Calu3 (cell line): ENCODE data around the gene PRKN. TPM values are rescaled to one million over a fixed set of nuclear protein-coding genes. Genes with fewer than 3 reads are reported as not detected.

Experiments
- BruUV-seq: library from RNA; stranded (reverse); fragments of 400-500 nt; replicated peaks from 2 replicates; lab custom pipeline; 2021; lab: Mats Ljungman, UMichigan
- CTCF ChIA-PET: fragments of 300-600 bp; sonication (Branson Sonifier 250); formaldehyde crosslinking; loops from one replicate; lab custom pipeline; 2022; ENCODE audit warnings: antibody characterized with exemption; lab: Charles Lee
- DNase-seq: peaks from one replicate; pipeline ENCODE4 v3.0.0; 2022
- H3K27ac Mint-ChIP-seq: one replicate; pipeline ENCODE4 v1.8.0; 2022; ENCODE audit warnings: mixed read lengths; ENCODE audit not compliant: unreplicated experiment
- H3K27me3 Mint-ChIP-seq: one replicate; pipeline ENCODE4 v1.8.0; 2022; ENCODE audit warnings: mixed read lengths; ENCODE audit not compliant: unreplicated experiment
- H3K36me3 Mint-ChIP-seq: one replicate; pipeline ENCODE4 v1.8.0; 2022; ENCODE audit warnings: mild to moderate bottlenecking, moderate library complexity, mixed read lengths; ENCODE audit not compliant: insufficient read depth, unreplicated experiment
- H3K4me1 Mint-ChIP-seq: one replicate; pipeline ENCODE4 v1.8.0; 2022; ENCODE audit warnings: mild to moderate bottlenecking, low read depth, mixed read lengths; ENCODE audit not compliant: unreplicated experiment
- H3K4me3 Mint-ChIP-seq: one replicate; pipeline ENCODE4 v1.8.0; 2022; ENCODE audit warnings: mild to moderate bottlenecking, low read depth, moderate library complexity, mixed read lengths; ENCODE audit not compliant: unreplicated experiment
- H3K9me3 Mint-ChIP-seq: one replicate; pipeline ENCODE4 v1.8.0; 2022; ENCODE audit warnings: low read depth, mixed read lengths; ENCODE audit not compliant: unreplicated experiment
- intact Hi-C: fragments of 100-400 bp; cut with micrococcal nuclease; formaldehyde crosslinking; loops from one replicate; pipeline ENCODE4 v1.10.0; 2022; ENCODE audit not compliant: unreplicated experiment
- total RNA-seq: library from RNA; stranded (reverse); gene quantifications from 2 replicates; pipeline ENCODE4 v1.2.3, GENCODE V29; 2022
- TF ChIP-seq, protein P1 (sequence below): fragments of 200-600 bp; IDR thresholded peaks from one replicate; pipeline ENCODE4 v1.8.0; 2022; ENCODE audit warnings: antibody characterized with exemption; ENCODE audit not compliant: unreplicated experiment

Gene PRKN
- total RNA-seq, 1 experiment from 2014 or later: 3.8 TPM

- H3K27ac Mint-ChIP-seq: no peak overlapping the region
- H3K4me1 Mint-ChIP-seq: no peaks in the 10 kb centered on the region
- no TSS peak for BruUV-seq
- TF ChIP-seq, protein P1, sequence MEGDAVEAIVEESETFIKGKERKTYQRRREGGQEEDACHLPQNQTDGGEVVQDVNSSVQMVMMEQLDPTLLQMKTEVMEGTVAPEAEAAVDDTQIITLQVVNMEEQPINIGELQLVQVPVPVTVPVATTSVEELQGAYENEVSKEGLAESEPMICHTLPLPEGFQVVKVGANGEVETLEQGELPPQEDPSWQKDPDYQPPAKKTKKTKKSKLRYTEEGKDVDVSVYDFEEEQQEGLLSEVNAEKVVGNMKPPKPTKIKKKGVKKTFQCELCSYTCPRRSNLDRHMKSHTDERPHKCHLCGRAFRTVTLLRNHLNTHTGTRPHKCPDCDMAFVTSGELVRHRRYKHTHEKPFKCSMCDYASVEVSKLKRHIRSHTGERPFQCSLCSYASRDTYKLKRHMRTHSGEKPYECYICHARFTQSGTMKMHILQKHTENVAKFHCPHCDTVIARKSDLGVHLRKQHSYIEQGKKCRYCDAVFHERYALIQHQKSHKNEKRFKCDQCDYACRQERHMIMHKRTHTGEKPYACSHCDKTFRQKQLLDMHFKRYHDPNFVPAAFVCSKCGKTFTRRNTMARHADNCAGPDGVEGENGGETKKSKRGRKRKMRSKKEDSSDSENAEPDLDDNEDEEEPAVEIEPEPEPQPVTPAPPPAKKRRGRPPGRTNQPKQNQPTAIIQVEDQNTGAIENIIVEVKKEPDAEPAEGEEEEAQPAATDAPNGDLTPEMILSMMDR: no peak
- intact Hi-C loops: no loop called here
- H3K4me3 Mint-ChIP-seq: no peak overlapping the region
- H3K36me3 Mint-ChIP-seq: no peaks in the 10 kb centered on the region
- no peaks in the 10 kb centered on the region for H3K9me3 Mint-ChIP-seq
- H3K27me3 Mint-ChIP-seq: no peaks in the 10 kb centered on the region
- DNase-seq: no peak
- CTCF ChIA-PET: interaction anchor here (0.9 kb wide), 1 partner anchor 22 kb away, joined by 3 read pairs; no protein-coding TSS in a partner anchor
Measured at GRCh38 chr6:161817881-161818280, 909.7 kb downstream of the PRKN start.

DNA sequence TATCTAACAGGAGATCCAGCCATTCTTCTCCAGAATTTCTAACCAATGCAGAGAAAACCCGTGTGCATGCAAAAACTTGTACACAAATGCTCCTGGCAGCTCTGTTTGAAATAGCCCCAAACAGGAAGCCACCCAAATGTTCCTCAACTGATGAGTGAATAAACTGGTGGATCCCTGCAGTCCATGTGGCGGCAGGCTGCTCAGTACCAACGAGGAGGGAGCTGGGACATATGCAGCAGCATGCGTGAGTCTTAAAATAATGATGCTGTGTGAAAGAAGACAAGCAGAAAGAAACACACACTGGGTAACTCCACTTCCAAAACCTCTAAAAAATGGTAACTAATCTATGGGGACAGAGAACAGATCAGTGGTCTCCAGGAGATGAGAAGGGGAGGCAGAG lies 911.6 kb downstream of the PRKN start:
- H3K9me3 Mint-ChIP-seq: no peaks in the 10 kb centered on the region
- no peak overlapping the region for H3K27ac Mint-ChIP-seq
- H3K36me3 Mint-ChIP-seq: no peaks in the 10 kb centered on the region
- intact Hi-C loops: no loop called here
- CTCF ChIA-PET: no interaction called here
- no peak overlapping the region for H3K4me3 Mint-ChIP-seq
- BruUV-seq: no TSS peak
- DNase-seq: no peak
- no peaks in the 10 kb centered on the region for H3K27me3 Mint-ChIP-seq
- TF ChIP-seq, protein P1: no peak
- no peaks in the 10 kb centered on the region for H3K4me1 Mint-ChIP-seq

GRCh38 chr6:161813156-161813555 lies 914.4 kb downstream of the PRKN start:
- Mint-ChIP-seq H3K4me3 (no peak overlapping the region), H3K27me3 (no peaks in the 10 kb centered on the region), H3K36me3 (no peaks in the 10 kb centered on the region), H3K27ac (no peak overlapping the region), H3K9me3 (no peaks in the 10 kb centered on the region), H3K4me1 (no peaks in the 10 kb centered on the region)
- CTCF ChIA-PET: no interaction called here
- intact Hi-C loops: no loop called here
- BruUV-seq: no TSS peak
- DNase-seq: no peak
- TF ChIP-seq, protein P1: no peak

- H3K27ac Mint-ChIP-seq: no peak overlapping the region
- intact Hi-C loops: no loop called here
- TF ChIP-seq, protein P1: no peak
- no TSS peak for BruUV-seq
- H3K36me3 Mint-ChIP-seq: no peaks in the 10 kb centered on the region
- H3K9me3 Mint-ChIP-seq: no peaks in the 10 kb centered on the region
- CTCF ChIA-PET: no interaction called here
- H3K4me3 Mint-ChIP-seq: no peak overlapping the region
- no peaks in the 10 kb centered on the region for H3K4me1 Mint-ChIP-seq
- DNase-seq: no peak
- no peaks in the 10 kb centered on the region for H3K27me3 Mint-ChIP-seq
Measured at GRCh38 chr6:161809971-161810370, 917.6 kb downstream of the PRKN start.
